Pulmonary artery endothelial cell (primary cell): ENCODE measurements around the gene FLRT2. TPM values are rescaled to one million over a fixed set of nuclear protein-coding genes. Genes with fewer than 3 reads are reported as not detected.
A peak's percentile ranks its signal among the peaks of the same experiment; 100 is the strongest.

Experiments used
- DNase-seq: peaks from one replicate; pipeline ENCODE4 v3.0.0-alpha.2; 2011; ENCODE audit warnings: low read depth, low spot score
- total RNA-seq: library from RNA; depleted of rRNA; stranded (reverse); fragments of >200 nt; gene quantifications from 2 replicates; pipeline ENCODE4 v1.2.3, GENCODE V29; 2014

FLRT2 gene
- total RNA-seq, 1 donor from 2014 or later, result 20.8 TPM

GRCh38 chr14:85528897-85529631 lies 880 bp upstream of the FLRT2 start:
- peak; percentile 41 for DNase-seq

GRCh38 chr14:85530626-85531025 lies 682 bp downstream of the FLRT2 start:
- DNase-seq, result no peak

GRCh38 chr14:85531141-85531586 lies 1.2 kb downstream of the FLRT2 start:
- peak; percentile 73 for DNase-seq

DNA sequence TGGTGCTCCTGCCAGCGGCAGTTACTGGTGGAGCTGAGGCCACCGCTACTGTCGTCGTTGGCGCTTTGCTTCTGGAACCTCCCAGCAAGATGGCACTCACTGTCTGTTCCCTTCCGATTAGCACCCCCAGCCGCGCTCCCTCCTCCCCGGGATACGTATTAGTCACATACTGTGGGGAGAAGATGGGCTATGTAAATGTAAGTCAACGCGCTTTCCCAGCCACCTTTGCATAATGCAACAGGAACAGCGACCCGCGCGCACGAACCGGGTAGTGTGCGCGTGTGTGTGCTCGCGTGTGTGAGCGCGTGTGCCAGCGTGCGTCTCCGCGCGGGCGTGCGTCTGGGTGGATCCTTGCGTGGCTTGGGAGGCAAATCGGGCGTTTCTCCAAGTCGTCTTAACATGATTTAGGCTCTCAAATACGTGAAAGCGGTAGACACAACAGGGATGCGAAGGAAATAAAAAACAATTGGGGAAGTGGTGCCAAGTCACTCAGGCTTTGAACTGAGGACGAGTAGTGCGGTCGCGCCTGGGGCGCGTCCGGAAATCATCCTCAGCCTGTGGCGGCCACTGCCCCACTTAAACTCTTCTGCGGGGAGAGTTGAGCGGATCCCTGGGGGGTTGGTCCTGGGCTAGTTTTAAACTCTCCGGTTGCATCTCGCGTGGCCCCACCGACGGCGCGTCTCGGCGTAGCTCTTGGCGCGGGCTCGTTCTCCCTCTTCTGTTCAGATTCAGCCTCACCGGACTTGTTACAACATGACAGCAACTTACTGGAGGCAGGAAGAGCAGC lies 1.8 kb downstream of the FLRT2 start:
- DNase-seq, result peak; percentile 55

GRCh38 chr14:85532374-85533022 lies 2.6 kb downstream of the FLRT2 start:
- no peak for DNase-seq

- DNase-seq, result peak; percentile 68
Observed at GRCh38 chr14:85533023-85533860, 3.3 kb downstream of the FLRT2 start.

DNA sequence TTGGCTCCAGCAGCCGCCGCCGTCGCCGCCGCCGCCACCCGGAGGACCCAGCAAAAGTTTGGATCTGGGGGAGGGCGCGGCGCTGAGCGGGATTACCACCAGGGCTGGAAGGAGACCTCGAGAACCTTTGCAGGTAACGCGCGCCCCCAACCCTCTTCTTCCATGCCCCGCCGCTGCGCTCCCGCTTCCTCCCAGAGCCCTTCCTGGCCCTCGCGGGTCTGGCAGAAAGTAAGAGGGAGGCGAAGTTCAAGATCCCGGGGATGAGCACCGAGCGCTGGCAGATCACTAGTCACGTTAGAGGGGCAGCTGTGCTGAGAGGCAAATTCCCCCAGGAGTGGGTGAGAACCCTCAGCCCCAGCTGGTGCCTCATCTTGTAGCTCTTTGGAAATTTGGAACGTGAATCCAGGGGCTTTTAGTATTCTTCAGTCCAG lies 3.9 kb downstream of the FLRT2 start:
- DNase-seq, result no peak

DNA sequence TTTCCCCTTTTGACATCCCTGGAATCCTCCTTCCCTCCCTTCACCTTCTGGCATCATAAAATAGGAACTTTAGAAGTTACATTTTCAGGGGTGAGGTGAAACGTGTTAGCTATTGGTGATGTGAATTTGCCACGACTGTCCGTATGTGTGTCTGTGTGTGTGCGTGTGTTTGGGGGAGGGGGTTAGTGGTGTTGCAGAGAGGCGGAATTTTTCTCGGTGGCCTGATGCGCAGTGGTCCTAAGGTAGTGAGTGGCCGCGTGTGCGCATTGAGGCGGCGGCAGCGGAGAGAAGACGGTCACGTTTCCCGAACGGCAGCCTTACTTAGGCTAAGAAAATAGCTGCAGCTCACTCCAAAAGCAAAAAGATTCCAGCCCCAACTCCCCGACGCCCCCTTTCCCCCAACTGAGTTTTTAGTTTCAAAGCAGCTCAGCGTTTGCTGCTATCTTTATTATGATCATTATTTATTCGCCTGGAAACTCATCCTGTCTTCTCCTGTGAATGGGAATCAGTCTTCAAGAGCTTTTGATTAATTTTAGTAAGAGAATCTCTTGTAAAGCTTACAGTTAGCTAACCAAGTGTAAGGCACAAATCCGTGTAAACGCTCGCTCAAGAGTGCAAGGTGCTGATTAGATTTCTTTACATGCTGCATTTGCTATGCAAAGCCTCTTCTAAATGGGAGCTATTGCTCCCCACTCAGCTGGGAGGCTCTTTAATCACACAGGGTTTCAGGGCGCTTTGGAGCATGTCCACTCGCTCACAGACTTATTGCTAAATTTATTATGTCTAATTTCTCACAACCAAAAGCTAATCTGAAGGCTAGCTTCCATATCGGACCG lies 4.7 kb downstream of the FLRT2 start:
- DNase-seq, result no peak

DNA sequence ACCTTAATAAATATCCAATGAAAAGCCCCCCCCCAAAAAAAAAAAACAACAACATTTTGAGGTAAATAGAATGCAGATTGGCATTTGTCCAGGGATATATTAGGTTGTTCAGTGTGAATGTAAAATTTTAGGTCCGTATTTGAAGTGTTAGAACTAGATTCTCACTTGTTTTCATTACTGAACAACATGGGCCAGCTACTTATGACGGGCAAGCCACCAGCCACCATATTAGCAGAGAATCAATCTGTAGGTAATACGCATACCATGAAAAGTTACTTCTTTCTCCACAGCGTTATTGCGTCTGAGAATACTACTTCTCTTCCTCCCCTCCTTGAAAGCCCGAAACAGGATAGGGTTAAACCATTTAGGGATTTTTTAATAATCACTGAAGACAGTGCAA lies 5.4 kb downstream of the FLRT2 start:
- no peak for DNase-seq

DNA sequence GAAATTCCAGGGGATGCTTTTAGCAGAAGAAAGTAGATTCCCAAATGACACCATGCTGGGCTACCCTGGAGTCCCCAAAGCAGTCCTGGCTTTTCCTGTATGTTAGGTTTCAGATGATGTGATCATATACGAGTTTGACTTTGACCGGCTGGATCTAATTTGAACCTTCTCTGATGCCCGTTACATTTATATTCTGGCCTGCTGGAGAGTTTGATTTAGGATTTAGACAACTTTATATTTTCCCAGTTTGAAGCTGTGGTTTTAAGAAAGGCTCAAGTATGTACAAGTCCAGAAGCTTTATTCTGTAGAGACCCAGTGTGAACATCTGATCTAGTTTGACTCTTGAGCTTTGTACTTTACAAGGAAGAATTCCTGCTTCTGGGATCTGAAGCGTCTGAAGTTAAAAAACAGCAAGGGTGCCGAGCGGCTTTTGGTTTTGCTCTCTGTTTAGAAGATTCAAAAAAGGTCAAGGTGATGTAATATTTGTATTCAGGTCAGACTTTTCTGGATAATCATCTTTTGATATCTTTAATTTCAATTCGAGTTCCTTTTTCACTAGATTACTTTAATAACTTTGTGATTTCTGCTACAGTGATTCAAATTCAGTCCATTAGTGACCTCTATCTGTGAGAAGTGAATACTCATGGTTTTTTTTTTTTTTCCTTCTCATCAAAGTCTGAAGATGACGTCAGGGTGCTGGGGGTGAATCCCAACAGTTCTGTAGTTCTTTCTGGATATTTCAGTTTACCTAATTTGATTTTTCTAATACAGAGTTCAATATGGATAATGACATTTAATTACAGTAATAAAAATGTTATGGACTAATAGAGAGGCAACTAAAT lies 6.3 kb downstream of the FLRT2 start:
- DNase-seq, result no peak

GRCh38 chr14:85536833-85537190 lies 6.9 kb downstream of the FLRT2 start:
- no peak for DNase-seq

DNA sequence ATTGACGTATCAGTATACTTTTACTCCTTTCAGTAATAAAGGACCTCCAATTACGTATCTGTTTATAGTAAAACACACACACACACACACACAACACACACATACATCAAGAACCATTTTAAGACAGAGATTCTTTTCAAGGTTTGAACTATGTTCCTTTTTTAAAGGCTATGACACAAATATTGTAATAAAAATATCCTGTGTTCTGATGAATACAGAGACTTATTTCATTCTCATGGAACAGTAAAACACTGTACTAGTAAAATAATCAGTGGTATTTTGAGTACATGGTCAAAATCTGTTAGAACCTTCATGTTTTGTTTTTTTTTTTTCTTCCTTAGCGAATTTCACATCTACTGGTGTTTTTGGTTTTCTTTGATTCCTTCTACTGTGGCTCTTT lies 7.6 kb downstream of the FLRT2 start:
- DNase-seq, result no peak

DNA sequence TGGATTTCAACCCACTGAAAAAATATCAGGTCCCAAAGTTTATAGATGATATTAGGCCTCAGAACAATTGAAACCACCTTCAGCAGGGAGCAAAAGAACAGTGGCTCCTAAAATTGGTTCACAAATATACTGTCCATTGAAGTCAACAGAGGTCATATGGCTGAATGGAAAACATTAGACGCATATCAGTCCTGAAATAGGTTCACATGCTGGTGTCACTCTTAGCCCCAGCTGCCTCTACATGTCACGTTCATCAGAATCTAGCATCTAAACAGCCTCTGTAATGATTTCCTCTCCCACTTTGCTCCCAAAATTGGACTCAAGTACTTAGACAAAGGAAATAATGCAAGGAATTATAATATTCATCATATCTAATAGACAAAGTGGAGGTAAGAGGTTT lies 8.7 kb downstream of the FLRT2 start:
- DNase-seq, result no peak

DNA sequence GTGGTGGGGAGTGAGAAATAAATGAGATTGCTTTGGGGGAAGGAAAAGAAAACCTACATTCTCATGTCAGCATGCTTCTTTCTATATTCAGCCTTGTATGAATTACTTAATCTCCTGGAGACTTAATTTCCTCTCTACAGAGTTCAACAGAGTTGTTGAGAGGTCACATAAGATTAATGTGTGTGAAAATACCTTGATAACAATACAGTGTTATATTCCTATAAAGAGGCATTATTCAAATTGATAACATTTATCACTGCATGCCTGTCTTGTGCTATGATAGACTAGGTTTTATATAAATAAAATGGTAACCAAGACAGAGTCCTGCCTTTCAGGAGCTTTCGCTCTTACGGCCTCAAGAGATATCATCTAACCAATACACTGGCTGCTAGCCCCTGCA lies 9.6 kb downstream of the FLRT2 start:
- DNase-seq, result no peak

DNA sequence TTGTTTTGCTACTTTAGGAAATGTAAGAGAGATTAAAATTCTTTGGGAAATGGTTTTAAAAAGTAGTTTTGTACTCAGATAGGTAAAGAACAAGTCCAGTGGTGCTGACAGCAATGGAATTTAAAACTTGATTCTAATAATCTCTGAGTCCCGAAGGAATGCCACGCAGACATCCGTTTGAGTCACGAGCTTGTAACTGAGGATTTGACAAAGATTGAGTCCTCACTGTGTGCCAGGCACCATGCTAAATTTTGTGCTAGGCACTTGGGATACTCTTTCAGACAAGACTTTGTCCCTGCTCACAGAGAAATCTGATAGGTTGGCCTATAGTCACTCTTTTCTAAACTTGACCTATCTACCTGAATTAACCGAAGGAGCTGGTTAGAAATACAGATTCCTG lies 12.7 kb downstream of the FLRT2 start:
- no peak for DNase-seq

- no peak for DNase-seq
Observed at GRCh38 chr14:85545738-85546137, 15.8 kb downstream of the FLRT2 start.

DNA sequence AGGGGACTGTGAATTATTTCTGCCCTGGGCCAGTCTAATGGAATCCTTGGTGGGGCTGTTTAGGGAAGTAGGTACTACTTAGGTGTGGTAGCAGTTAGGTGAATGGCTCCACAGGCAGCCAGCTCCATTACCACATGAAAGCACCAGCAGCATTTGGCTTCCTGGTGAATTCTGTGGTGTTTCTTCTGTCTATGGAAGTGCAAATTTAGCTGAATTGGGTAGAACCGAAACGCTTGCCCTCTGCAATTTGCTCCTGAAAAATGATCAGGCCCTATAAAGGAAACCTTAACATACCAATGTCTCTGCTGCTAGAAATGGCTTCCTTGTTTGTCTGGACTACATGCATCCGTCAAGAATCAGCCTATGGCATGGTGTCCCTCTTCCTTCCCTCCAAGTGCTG lies 16.4 kb downstream of the FLRT2 start:
- no peak for DNase-seq

DNA sequence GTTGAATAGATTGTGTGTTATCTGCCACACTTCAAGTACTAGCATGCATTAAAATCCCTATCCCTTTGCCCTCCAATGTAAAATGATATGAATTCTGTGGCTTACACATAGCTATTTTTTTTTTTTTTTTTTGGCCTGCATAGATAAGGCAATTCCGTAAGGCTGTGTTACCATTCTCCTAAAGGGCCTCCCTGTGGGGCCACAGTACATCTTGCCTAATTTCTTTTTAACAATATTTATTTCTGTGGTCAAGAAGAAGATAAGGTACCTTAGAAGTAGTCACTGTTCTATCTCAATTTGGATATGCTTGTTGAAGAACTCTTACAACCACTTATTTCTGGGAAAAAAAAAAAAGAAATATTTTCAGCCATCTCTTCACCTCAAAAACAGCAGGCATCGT lies 19.8 kb downstream of the FLRT2 start:
- no peak for DNase-seq

GRCh38 chr14:85554106-85554505 lies 24.2 kb downstream of the FLRT2 start:
- no peak for DNase-seq

DNA sequence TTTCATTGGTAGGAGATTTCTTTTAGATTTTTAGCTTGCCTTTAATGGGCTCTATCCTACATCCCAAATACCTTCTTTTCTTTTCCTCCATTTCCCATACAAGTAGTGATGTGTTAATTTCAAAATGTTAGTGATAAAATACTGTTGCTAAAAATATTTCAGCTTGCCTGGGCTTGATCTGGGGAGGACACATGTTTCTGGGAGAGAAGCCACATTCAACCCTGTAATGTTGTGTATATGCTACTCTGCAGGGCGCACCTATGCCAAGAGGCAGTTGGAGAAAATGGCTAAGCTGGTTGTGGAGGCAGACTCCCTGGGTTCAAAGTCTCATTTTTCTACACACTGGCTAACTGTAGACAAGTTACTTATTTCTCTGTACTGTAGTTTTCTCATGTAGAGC lies 26.3 kb downstream of the FLRT2 start:
- DNase-seq, result no peak
